Dermis microvascular lymphatic vessel endothelial cell (primary cell): ENCODE results near the gene DRC3. TPM values are rescaled to one million over a fixed set of nuclear protein-coding genes. Genes with fewer than 3 reads are reported as not detected.

ENCODE experiments used
- DNase-seq, 2 donors: peaks; one replicate each; pipeline versions ENCODE4 v3.0.0 to v3.0.0-alpha.2; 2010; ENCODE audit warnings: low read depth in 2 of 2
- total RNA-seq: library from RNA; depleted of rRNA; stranded (reverse); fragments of >200 nt; gene quantifications from 2 replicates; pipeline ENCODE4 v1.2.1, GENCODE V29; 2014

DRC3 gene
- total RNA-seq, 1 donor from 2014 or later = 1.5 TPM

- no peak for DNase-seq
These were observed 7.4 kb upstream of the DRC3 start for GRCh38 chr17:17965152-17965721.

GRCh38 chr17:17966399-17966798, 6.3 kb upstream of the DRC3 start:
- no peak for DNase-seq

DNA sequence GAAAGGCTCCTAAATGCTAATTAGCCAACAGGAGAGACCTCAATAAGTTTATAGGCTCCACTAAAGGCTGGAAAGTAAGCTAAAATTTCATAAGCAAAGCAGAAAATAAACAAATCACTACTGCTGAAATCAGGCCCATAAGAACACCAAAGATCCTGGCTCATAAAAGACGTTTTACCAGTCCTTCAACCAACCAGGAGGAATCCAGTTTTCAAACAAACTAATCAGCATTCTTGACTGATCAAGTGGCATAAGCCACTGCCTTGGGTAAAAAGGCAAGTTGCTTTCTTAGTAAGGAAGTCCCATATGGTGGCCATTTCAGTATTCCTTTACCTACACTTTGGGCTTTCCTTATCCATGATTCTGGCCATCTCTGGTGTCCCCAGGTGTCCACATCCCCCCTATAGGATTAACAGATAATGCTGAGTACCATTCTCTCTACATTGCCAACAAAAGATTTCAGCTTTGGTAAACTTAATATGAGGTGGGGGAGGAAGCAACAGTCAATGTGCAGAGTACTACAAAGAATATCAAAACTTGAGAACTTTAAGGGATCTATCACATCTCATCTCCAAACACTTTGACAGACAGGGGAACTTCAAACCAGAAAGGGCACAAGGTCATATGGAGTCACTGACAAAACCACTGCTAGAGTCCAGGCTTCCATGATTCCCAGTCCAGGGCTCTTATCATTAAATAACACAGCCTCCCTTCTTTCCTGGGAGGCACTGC, 1.8 kb upstream of the DRC3 start:
- no peak for DNase-seq

DNA sequence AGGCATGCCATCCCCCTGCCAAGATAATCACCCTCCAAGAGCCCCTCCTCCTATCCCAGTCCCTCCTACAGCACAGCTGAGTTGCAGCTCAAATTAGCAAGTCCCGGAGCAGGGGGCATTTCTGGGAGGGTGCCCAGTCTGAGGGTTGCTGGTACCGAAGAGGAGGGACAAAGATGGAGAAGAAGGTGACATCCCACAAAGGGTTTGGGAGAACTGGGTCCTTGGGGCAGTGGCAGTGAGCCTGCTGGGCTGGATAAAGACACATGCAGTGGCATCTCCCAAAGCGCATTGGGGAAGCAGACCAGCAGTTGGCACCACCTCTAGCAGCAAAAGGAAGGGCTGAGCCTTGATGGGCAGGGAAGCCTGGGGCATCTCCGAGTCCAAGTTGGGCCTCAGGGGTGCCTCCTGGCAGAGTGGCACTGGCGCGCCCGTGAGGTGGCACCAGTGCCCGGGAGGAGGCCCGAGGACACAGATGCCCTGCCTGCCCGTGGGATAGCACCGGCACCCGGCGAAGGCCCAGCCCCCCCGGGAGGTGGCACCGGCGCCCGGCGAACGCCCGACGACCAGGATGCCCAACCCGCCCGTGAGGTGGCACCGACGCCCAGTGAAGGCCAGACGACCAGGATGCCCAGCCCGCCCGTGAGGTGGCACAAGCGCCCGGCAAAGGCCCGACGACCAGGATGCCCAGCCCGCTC, 1.1 kb upstream of the DRC3 start:
- peak in 1 of 2 donors; percentile 20 for DNase-seq

DNA sequence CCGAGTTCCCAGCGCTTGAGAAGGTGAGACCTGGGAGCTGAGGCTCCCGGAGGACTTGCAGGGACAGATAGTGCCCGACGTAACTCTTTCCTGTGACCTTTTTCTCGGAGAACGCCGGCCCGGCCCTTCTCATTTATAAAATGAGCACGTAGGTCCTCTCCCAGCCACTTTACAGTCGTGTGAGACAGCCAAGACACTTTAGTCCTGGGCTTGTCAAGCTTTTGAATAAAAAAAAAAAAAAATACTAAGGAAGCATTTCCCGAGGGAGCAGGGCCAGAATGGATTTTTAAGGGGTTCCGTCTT, 241 bp downstream of the DRC3 start:
- DNase-seq = no peak

DNA sequence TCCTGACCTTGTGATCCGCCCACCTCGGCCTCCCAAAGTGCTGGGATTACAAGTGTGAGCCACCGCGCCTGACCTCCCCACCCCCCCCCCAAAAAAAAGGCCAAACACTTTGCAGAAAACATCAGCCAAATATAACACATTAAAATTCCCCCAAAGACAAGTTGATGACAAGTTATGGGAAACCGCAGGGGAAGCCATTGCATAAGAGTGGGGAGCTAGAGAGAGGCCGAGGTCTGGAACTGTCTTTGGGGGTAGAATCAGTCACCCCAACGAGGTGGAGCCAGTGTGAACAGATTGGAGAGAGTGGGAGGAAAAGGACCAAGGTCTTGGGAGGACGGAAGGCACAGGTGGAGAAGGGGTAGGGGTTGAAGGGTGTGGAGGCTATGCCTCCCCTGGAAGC, 2.8 kb downstream of the DRC3 start:
- no peak for DNase-seq

DNA sequence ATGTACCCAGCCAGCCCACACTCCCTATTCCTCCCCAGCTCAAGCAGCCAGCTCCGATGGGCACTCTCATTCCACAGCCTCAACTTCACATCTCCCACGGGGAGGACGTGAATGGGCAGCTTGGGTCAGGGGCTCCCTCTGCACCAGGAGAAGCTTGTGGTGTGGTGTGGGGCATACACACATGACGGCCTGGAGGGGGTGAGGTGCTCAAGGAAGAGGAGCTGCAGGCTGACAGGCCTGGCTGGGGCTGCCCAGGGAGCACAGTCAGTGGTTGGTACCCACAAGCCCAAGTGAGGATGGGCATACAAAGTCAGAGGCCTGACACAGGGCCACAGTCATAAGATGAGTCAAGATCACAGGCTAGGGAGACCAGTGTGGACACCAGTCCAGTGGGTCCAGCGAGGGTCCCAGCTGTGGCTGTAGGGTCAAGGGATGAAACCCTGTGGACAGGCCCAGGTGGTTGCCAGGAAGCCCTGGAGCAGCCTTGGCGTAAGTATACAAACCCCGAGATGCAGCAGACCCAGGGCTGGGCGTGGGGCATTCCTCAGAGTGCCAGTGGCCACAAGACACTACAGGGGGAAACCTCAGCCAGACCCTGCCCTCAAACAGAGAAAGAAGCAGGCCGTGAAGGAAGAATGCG, 4.4 kb downstream of the DRC3 start:
- DNase-seq = no peak

- DNase-seq = no peak
These were observed 6.1 kb downstream of the DRC3 start for GRCh38 chr17:17978481-17979424.

DNA sequence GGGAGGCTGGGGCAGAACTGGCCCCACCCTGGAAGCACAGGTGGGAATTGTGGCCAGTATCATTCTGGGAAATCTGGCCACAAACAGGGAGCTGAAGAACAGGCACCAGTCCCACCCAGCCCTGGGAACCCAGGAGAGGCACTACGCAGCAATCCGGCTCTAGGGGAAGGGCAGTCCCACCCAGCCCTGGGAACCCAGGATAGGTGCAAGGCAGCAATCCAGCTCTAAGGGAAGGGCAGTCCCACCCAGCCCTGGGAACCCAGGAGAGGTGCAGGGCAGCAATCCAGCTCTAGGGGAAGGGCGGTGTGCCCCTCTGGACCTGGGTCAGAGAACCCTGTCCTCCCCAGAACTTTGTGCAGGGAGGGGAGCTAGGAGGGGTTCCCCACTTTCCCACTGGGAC, 7.1 kb downstream of the DRC3 start:
- DNase-seq = no peak

- no peak for DNase-seq
These were observed 8.7 kb downstream of the DRC3 start for GRCh38 chr17:17981330-17981729.

DNA sequence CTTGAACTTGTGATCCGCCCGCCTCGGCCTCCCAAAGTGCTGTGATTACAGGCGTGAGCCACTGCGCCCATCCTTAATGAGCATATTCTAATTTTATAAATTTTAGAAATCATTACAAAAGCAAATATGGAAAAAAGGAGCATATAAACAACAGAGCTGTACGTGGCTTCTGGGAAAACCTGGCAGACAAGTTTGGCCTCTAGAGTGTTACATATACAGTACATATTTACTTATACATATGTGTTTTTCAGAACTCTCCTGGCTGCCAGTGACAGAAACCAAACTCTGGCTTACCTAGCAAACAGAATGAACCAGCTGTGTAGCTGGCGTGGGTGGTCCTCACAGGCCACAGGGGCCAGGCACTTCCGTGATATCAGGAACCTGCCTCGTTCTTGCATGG, 10.1 kb downstream of the DRC3 start:
- no peak for DNase-seq

GRCh38 chr17:17983376-17983775, 10.7 kb downstream of the DRC3 start:
- DNase-seq = no peak

DNA sequence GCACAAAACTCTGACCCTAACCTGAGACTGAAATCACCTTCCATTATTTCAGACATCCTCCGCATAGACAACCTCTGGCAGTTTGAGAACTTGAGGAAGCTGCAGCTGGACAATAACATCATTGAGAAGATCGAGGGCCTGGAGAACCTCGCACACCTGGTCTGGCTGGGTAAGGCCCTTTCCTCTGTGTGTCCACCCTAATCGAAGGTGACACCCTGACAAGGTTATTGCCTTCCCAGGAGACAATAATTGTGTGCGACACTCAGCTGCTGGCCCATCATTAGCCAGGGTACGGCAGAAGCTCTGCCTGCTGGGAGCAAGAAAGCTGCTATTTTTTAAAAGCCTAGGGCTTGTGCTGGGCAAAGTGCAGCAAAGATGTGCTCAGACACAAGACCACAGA, 11.1 kb downstream of the DRC3 start:
- no peak for DNase-seq

DNA sequence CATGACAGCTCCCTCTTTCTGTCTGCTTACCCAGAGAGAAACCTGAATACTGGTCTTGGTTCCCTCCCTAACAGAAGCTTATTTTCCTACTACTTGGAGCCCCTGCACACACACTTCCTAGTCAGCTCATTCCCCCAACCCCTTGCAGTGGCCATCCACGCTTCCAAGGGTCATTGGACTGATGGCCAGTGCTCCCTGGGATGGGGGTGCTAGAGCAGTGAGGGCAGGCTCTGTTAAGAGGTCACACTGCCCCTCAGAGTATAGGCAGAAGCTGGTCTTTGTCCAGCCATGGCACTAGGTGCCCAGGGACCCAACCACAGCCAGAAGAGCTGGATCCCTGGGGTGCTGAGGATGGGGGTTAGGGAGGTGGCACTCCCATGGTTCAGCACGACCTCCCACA, 12.5 kb downstream of the DRC3 start:
- no peak for DNase-seq

- peak in 1 of 2 donors; percentile 53 for DNase-seq
These were observed 12.9 kb downstream of the DRC3 start for GRCh38 chr17:17985555-17985954.

- no peak for DNase-seq
These were observed 14.7 kb downstream of the DRC3 start for GRCh38 chr17:17987187-17987896.

GRCh38 chr17:17987901-17988300, 15.2 kb downstream of the DRC3 start:
- DNase-seq = no peak

DNA sequence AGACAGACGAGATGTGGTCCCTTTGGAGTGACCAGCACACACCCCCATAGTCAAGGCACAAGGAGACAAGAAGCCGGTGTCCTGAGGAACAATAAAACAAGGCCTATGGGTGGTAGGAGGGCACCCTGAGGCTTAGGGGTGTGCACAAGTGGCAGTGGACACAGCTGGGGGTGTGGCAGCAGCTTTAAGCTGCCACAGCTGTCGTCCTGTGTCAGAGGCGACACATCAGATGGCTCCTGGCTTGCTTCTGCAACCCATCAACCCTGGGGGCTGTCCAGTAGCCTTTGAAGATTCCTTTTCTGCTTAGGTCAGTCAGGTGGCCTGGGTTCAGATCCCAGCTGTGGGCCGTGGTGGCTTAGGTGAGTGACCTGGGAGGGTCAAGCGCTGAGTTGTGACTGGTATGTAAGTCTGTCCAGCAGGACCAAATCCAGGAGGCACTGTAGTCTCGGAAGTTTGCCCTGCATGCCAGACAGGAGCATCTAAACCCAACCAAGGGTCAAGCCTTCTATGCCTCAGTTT, 15.8 kb downstream of the DRC3 start:
- DNase-seq = no peak

- no peak for DNase-seq
These were observed 16.4 kb downstream of the DRC3 start for GRCh38 chr17:17989081-17989480.

- no peak for DNase-seq
These were observed 17.0 kb downstream of the DRC3 start for GRCh38 chr17:17989618-17990017.

GRCh38 chr17:17990282-17990681, 17.6 kb downstream of the DRC3 start:
- no peak for DNase-seq
